Neural progenitor cell (in vitro differentiated cells): Measurements from ENCODE around the gene BTG2. TPM values are rescaled to one million over a fixed set of nuclear protein-coding genes. Genes with fewer than 3 reads are reported as not detected.
"Not testable (repeated sequence)": the region's sequence is repeated elsewhere in the genome, so short reads cannot be mapped to it uniquely, and the experiment has no call there.

ENCODE experiments used
- DNase-seq: peaks from one replicate; pipeline ENCODE4 v3.0.0-alpha.2; 2016; ENCODE audit warnings: low spot score
- H2AFZ ChIP-seq: fragments of 200-600 bp; sonication (generic); replicated peaks from 2 replicates; pipeline ENCODE4 v1.6.1; 2016; ENCODE audit warnings: antibody characterized with exemption
- H3F3A ChIP-seq: fragments of 200-600 bp; sonication (generic); 2 replicates; pipeline ENCODE4 v1.6.1; 2016; ENCODE audit warnings: antibody characterized with exemption, low read depth
- H3K27ac ChIP-seq: fragments of 200-600 bp; sonication (generic); 2 replicates; pipeline ENCODE4 v1.5.1; 2016; ENCODE audit warnings: mild to moderate bottlenecking
- H3K27me3 ChIP-seq: fragments of 200-600 bp; sonication (generic); 2 replicates; pipeline ENCODE4 v1.6.1; 2016; ENCODE audit warnings: mild to moderate bottlenecking, moderate library complexity
- H3K36me3 ChIP-seq: fragments of 200-600 bp; sonication (generic); 2 replicates; pipeline ENCODE4 v1.5.1; 2016
- H3K4me1 ChIP-seq: fragments of 200-600 bp; sonication (generic); 2 replicates; pipeline ENCODE4 v1.6.1; 2016; ENCODE audit warnings: mixed run types
- H3K4me2 ChIP-seq: fragments of 200-600 bp; sonication (generic); 2 replicates; pipeline ENCODE4 v1.6.1; 2016
- H3K4me3 ChIP-seq: fragments of 200-600 bp; sonication (generic); 2 replicates; pipeline ENCODE4 v1.5.1; 2016
- H3K79me2 ChIP-seq: fragments of 200-600 bp; sonication (generic); 2 replicates; pipeline ENCODE4 v1.6.1; 2016; ENCODE audit warnings: low read depth
- H3K9ac ChIP-seq: fragments of 200-600 bp; sonication (generic); 2 replicates; pipeline ENCODE4 v1.6.1; 2016
- H3K9me3 ChIP-seq: fragments of 200-600 bp; sonication (generic); 2 replicates; pipeline ENCODE4 v1.5.1; 2016; ENCODE audit warnings: low read depth
- H4K20me1 ChIP-seq: fragments of 200-600 bp; sonication (generic); 2 replicates; pipeline ENCODE4 v1.6.1; 2016; ENCODE audit warnings: low read depth
- H3K27ac Mint-ChIP-seq: 3 replicates; pipeline ENCODE4 v1.8.0; 2021; ENCODE audit warnings: mixed read lengths
- H3K27me3 Mint-ChIP-seq: 2 replicates; pipeline ENCODE4 v1.8.0; 2022; ENCODE audit warnings: low read depth, mild to moderate bottlenecking, inconsistent platforms, moderate library complexity, mixed read lengths; ENCODE audit not compliant: insufficient read depth
- H3K36me3 Mint-ChIP-seq: 3 replicates; pipeline ENCODE4 v1.8.0; 2021; ENCODE audit warnings: mixed read lengths
- H3K4me1 Mint-ChIP-seq: 3 replicates; pipeline ENCODE4 v1.8.0; 2021; ENCODE audit warnings: mixed read lengths
- H3K4me3 Mint-ChIP-seq: 3 replicates; pipeline ENCODE4 v1.8.0; 2021; ENCODE audit warnings: mild to moderate bottlenecking, moderate library complexity, mixed read lengths
- H3K9me3 Mint-ChIP-seq: 3 replicates; pipeline ENCODE4 v1.8.0; 2020; ENCODE audit warnings: mixed read lengths
- CTCF ChIP-seq: fragments of 200-600 bp; sonication (generic); IDR thresholded peaks from 2 replicates; pipeline ENCODE4 v1.5.1; 2017; ENCODE audit warnings: antibody characterized with exemption, mild to moderate bottlenecking
- EZH2 ChIP-seq: fragments of 200-600 bp; sonication (generic); IDR thresholded peaks from 2 replicates; pipeline ENCODE4 v1.6.1; 2017; ENCODE audit warnings: antibody characterized with exemption, mild to moderate bottlenecking, moderate library complexity
- EZH2phosphoT487 ChIP-seq: fragments of 200-600 bp; sonication (generic); IDR thresholded peaks from 2 replicates; pipeline ENCODE4 v1.6.1; 2017; ENCODE audit warnings: antibody characterized with exemption
- total RNA-seq: library from RNA; depleted of rRNA; stranded (reverse); fragments of >200 nt; gene quantifications from 2 replicates; pipeline ENCODE4 v1.2.3, GENCODE V29; 2015; ENCODE audit warnings: low replicate concordance

Gene BTG2
- 26.5 and 47.6 TPM in 2 replicates for total RNA-seq

GRCh38 chr1:203304919-203305808 is at the start of gene BTG2:
TSS of gene BTG2 (plus strand) at chr1:203305519. CDS start at chr1:203305607, 88 bp downstream.
- Histone ChIP-seq H3K27ac (no peak within 1 kb of the TSS), H2AFZ (peak within 1 kb of the TSS; percentile 80), H3K9ac (peak within 1 kb of the TSS; percentile 74), H3K27me3 (peaks cover 96% of the 10 kb centered on the region), H4K20me1 (peaks cover 42% of the 10 kb centered on the region), H3K4me1 (peaks cover 38% of the 10 kb centered on the region), H3K4me3 (peak within 1 kb of the TSS; percentile 87), H3K79me2 (peaks cover 31% of the 10 kb centered on the region), H3K4me2 (peak within 1 kb of the TSS; percentile 99), H3F3A (peaks cover 28% of the 10 kb centered on the region), H3K36me3 (no peaks in the 10 kb centered on the region), H3K9me3 (no peaks in the 10 kb centered on the region)
- TF ChIP-seq EZH2phosphoT487: no peak
- TF ChIP-seq CTCF: no peak
- TF ChIP-seq EZH2: peak; percentile 24
- peaks cover 4% of the 10 kb centered on the region for H3K36me3 Mint-ChIP-seq
- DNase-seq: peak; percentile 97
- H3K9me3 Mint-ChIP-seq: no peaks in the 10 kb centered on the region
- H3K4me1 Mint-ChIP-seq: peaks cover 47% of the 10 kb centered on the region
- peaks cover 22% of the 10 kb centered on the region for H3K27me3 Mint-ChIP-seq
- peak within 1 kb of the TSS; percentile 84 for H3K27ac Mint-ChIP-seq
- peak within 1 kb of the TSS; percentile 85 for H3K4me3 Mint-ChIP-seq

GRCh38 chr1:203256636-203257035 is 48.7 kb upstream of the BTG2 start:
- not testable (repeated sequence) for H3K36me3 ChIP-seq, H3K9ac ChIP-seq, H3K4me1 ChIP-seq, H3K27ac ChIP-seq, H3K27ac Mint-ChIP-seq, H3K9me3 ChIP-seq, H3K4me3 Mint-ChIP-seq, H2AFZ ChIP-seq, H3K36me3 Mint-ChIP-seq, H3F3A ChIP-seq, H3K4me2 ChIP-seq, H4K20me1 ChIP-seq, H3K4me1 Mint-ChIP-seq, H3K4me3 ChIP-seq, H3K27me3 Mint-ChIP-seq, DNase-seq, H3K79me2 ChIP-seq
- peaks cover 19% of the 10 kb centered on the region for H3K9me3 Mint-ChIP-seq
- H3K27me3 ChIP-seq: peaks cover 31% of the 10 kb centered on the region

GRCh38 chr1:203263496-203263895 is 41.8 kb upstream of the BTG2 start:
- DNase-seq: no peak
- no peak for TF ChIP-seq CTCF
- TF ChIP-seq EZH2phosphoT487: no peak
- no peak for TF ChIP-seq EZH2

GRCh38 chr1:203264052-203264501 is 41.2 kb upstream of the BTG2 start:
- DNase-seq: no peak
- H3K4me2 ChIP-seq: no peak overlapping the region
- Mint-ChIP-seq H3K4me3 (no peak overlapping the region), H3K27ac (no peak overlapping the region), H3K36me3 (no peaks in the 10 kb centered on the region), H3K27me3 (peaks cover 2% of the 10 kb centered on the region), H3K4me1 (peaks cover 16% of the 10 kb centered on the region), H3K9me3 (no peaks in the 10 kb centered on the region)
- no peaks in the 10 kb centered on the region for H4K20me1 ChIP-seq
- H3K4me1 ChIP-seq: peaks cover 5% of the 10 kb centered on the region
- peaks cover 6% of the 10 kb centered on the region for H3F3A ChIP-seq
- TF ChIP-seq EZH2phosphoT487: no peak
- no peak for TF ChIP-seq CTCF
- no peak for TF ChIP-seq EZH2
- no peaks in the 10 kb centered on the region for H3K79me2 ChIP-seq
- H3K36me3 ChIP-seq: no peaks in the 10 kb centered on the region
- no peak overlapping the region for H3K27ac ChIP-seq
- no peak overlapping the region for H2AFZ ChIP-seq
- H3K9ac ChIP-seq: no peak overlapping the region
- H3K4me3 ChIP-seq: no peak overlapping the region
- H3K27me3 ChIP-seq: peaks cover 12% of the 10 kb centered on the region
- no peaks in the 10 kb centered on the region for H3K9me3 ChIP-seq

More at GRCh38 chr1:203263496-203263895, 41.8 kb upstream of the BTG2 start:
- no peak overlapping the region for H3K27ac Mint-ChIP-seq
- Histone ChIP-seq H3K9ac (no peak overlapping the region), H2AFZ (peak overlapping the region; percentile 82), H3K4me2 (no peak overlapping the region), H3K27me3 (peaks cover 12% of the 10 kb centered on the region), H3K36me3 (no peaks in the 10 kb centered on the region), H3K4me3 (no peak overlapping the region), H3K27ac (no peak overlapping the region), H3K79me2 (no peaks in the 10 kb centered on the region), H3F3A (peaks cover 1% of the 10 kb centered on the region), H4K20me1 (no peaks in the 10 kb centered on the region), H3K9me3 (no peaks in the 10 kb centered on the region), H3K4me1 (peaks cover 5% of the 10 kb centered on the region)
- peaks cover 2% of the 10 kb centered on the region for H3K27me3 Mint-ChIP-seq
- no peaks in the 10 kb centered on the region for H3K36me3 Mint-ChIP-seq
- H3K9me3 Mint-ChIP-seq: no peaks in the 10 kb centered on the region
- H3K4me1 Mint-ChIP-seq: peaks cover 16% of the 10 kb centered on the region
- no peak overlapping the region for H3K4me3 Mint-ChIP-seq
